22Rv1 (cell line): ENCODE data around the gene MAMDC2.

ENCODE experiments used
- CTCF ChIP-seq: fragments of 450-650 bp; IDR thresholded peaks from 2 replicates; pipeline ENCODE4 v1.5.1; 2017; ENCODE audit warnings: mild to moderate bottlenecking
- ZFX ChIP-seq: fragments of 450-650 bp; IDR thresholded peaks from 2 replicates; pipeline ENCODE4 v1.6.1; 2017; ENCODE audit warnings: antibody characterized with exemption, borderline replicate concordance

- no peak for TF ChIP-seq CTCF
- no peak for TF ChIP-seq ZFX
Measured at GRCh38 chr9:70127036-70127435, 83.4 kb downstream of the MAMDC2 start.
